Stimulated activated CD4-positive, alpha-beta T cell treated with anti-CD3 and anti-CD28 coated beads, TNF-alpha, amount 100 ng/mL, for 48 hours (primary cell): Measurements from ENCODE around the gene TRIM31.
A peak's percentile ranks its signal among the peaks of the same experiment; 100 is the strongest.

Experiments used
- DNase-seq, 3 donors: peaks; one replicate each; pipeline ENCODE4 v3.0.0-alpha.2; 2020; ENCODE audit warnings: low read depth in 3 of 3

Gene TRIM31

GRCh38 chr6:30113003-30113759 lies at the start of gene TRIM31:
TSS of gene TRIM31 (minus strand) at chr6:30113090. CDS start at chr6:30112805, 285 bp downstream.
- DNase-seq = no peak

- no peak for DNase-seq
These were observed 49.6 kb upstream of the TRIM31 start for GRCh38 chr6:30162265-30163089.

GRCh38 chr6:30160785-30161531 lies 48.1 kb upstream of the TRIM31 start, which contains the start of gene TRIM10:
TSS of gene TRIM10 (minus strand) at chr6:30161211. CDS start at chr6:30160858, 353 bp downstream.
- no peak for DNase-seq

- no peak for DNase-seq
These were observed 47.3 kb upstream of the TRIM31 start for GRCh38 chr6:30160008-30160784.

GRCh38 chr6:30158475-30159040 lies 45.7 kb upstream of the TRIM31 start:
- peak in 1 of 3 donors; percentile 32 for DNase-seq

- DNase-seq = no peak
These were observed 45.1 kb upstream of the TRIM31 start for GRCh38 chr6:30157999-30158398.

GRCh38 chr6:30157581-30157980 lies 44.7 kb upstream of the TRIM31 start:
- no peak for DNase-seq

- no peak for DNase-seq
These were observed 43.9 kb upstream of the TRIM31 start for GRCh38 chr6:30156774-30157173.

- DNase-seq = no peak
These were observed 43.3 kb upstream of the TRIM31 start for GRCh38 chr6:30156262-30156599.

GRCh38 chr6:30155520-30156261 lies 42.8 kb upstream of the TRIM31 start:
- DNase-seq = no peak

GRCh38 chr6:30154709-30155519 lies 42.0 kb upstream of the TRIM31 start:
- DNase-seq = no peak

- DNase-seq = no peak
These were observed 41.2 kb upstream of the TRIM31 start for GRCh38 chr6:30154061-30154460.

GRCh38 chr6:30152910-30153610 lies 40.2 kb upstream of the TRIM31 start:
- no peak for DNase-seq

- no peak for DNase-seq
These were observed 39.3 kb upstream of the TRIM31 start for GRCh38 chr6:30152016-30152673.

- no peak for DNase-seq
These were observed 38.7 kb upstream of the TRIM31 start for GRCh38 chr6:30151580-30151979.

- DNase-seq = no peak
These were observed 37.9 kb upstream of the TRIM31 start for GRCh38 chr6:30150671-30151395.

GRCh38 chr6:30149858-30150550 lies 37.1 kb upstream of the TRIM31 start:
- no peak for DNase-seq
